Cerebellar nuclear complex (tissue), 1 donor: Measurements from ENCODE around the gene NFYB.
"Not testable (repeated sequence)": the region's sequence is repeated elsewhere in the genome, so short reads cannot be mapped to it uniquely, and the experiment has no call there.

Source experiments
- DNase-seq, 2 experiments: peaks; one replicate each; lab custom pipeline; 2025; lab: John Stamatoyannopoulos, UW

The NFYB gene

DNA sequence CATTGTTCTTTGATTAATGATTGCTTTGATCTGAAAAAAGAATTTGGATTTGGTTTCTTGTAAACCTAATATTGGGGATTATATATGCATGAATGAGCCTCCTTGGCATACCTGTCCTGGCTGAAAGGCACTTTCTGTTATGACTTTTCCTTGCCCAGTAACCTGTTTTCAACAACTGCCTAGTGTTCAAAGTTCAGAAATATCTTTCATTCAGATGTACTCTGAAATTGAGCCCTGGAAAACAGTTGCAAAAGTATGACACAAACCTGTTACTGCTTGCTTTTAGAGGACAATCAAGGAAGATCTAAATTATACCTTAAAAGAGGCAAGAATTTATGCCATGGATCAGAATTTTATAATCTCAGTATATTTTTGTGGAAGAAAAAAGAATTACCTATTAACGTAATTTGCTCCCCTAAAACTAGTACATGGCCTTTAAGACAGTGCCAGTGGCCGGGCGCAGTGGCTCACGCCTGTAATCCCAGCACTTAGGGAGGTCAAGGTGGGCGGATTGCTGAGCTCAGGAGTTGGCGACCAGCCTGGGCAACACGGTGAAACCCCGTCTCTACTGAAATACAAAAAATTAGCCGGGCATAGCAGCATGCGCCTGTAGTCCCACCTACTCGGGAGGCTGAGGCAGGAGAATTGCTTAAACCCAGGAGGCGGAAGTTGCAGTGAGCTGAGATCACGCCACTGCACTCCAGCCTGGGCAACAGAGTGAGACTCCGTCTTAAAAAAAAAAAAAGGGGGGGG lies 23.0 kb downstream of the NFYB start:
- DNase-seq: not testable (repeated sequence)

DNA sequence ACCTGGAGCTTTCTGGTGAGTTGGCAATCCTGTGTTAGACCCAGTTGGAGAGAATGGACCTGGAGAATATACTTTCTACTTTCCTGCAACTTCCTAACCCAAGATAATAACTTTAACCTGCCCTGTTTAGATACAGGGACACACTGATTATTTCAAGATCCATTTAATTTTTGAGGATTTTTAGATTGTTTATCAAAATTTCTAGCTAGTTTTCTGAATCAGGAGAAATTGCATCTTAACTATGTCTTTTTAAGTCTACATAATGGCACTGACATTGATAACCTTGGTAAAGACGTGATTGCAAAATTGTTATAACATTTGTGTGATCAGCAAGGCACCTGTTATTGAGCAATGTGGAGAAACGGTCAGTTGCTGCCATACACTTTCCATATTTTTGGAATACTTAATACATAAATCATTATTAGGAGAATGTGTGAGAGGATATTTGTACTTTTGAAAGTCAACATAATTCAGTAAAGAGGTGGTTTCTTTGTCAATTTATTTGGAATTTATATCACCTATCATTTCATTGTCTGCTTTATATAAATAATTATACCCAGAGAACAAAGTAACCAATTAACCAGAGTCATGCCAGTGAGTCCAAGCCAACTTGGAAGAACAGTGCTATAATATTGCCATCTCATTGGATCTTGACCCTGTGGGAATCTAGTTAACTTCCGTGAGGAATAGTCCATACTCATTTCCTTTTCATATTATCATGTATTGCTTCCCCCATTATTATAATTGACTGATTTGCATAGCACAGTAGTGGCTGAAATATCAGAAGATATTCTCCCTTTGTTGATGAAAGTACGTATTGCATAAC lies 28.4 kb downstream of the NFYB start:
- no peak for DNase-seq

- DNase-seq: peak; percentile 46 to 66
Observed at GRCh38 chr12:104108755-104109445, 29.1 kb downstream of the NFYB start.

DNA sequence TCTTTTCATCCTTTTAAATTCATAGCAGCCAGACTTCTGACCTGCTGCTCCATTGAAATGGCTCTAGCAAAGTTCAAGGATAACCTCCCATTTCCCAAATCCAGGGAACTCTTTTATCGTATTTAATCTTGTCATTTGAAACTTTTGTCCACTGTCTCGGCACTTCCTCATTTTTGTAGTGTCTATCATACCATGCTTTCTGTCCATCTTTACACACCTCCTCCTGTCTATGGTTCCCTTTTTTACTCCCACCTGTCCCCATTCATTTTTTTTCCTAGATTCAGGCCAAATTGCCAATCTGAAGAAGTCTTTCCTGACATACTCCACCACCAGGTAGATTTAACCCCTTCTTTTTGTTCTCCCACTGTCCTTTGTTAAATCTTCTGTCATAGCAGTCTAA lies 31.0 kb downstream of the NFYB start:
- no peak for DNase-seq

DNA sequence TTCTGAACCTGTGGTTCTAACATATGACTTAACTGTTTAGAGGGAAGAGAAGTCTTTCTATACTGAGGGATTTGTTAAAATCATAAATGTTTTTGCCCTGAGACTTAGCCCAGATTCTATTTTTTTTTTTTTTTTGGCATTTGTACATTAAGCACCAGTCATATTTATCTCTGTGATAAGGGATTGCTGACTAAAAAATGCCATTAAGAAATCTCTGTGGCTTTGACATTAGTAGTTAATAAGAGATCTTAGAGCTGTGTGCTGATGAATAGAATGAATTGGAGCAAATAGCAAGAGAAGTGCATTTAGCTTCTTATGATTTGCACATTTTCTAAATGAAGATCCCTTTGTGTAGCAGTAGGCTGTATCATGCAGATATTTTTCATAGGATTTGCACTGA lies 32.5 kb downstream of the NFYB start:
- DNase-seq: no peak

GRCh38 chr12:104097954-104098353 lies 40.1 kb downstream of the NFYB start:
- no peak for DNase-seq

- no peak for DNase-seq
Observed at GRCh38 chr12:104095289-104095688, 42.7 kb downstream of the NFYB start.

GRCh38 chr12:104094284-104094683 lies 43.7 kb downstream of the NFYB start:
- DNase-seq: no peak

GRCh38 chr12:104091136-104091535 lies 46.9 kb downstream of the NFYB start:
- DNase-seq: no peak

GRCh38 chr12:104090685-104091084 lies 47.3 kb downstream of the NFYB start:
- DNase-seq: no peak

GRCh38 chr12:104083769-104084475 lies 54.1 kb downstream of the NFYB start:
- no peak for DNase-seq

GRCh38 chr12:104080764-104081163 lies 57.2 kb downstream of the NFYB start:
- DNase-seq: no peak

- DNase-seq: no peak
Observed at GRCh38 chr12:104079024-104079423, 59.0 kb downstream of the NFYB start.

DNA sequence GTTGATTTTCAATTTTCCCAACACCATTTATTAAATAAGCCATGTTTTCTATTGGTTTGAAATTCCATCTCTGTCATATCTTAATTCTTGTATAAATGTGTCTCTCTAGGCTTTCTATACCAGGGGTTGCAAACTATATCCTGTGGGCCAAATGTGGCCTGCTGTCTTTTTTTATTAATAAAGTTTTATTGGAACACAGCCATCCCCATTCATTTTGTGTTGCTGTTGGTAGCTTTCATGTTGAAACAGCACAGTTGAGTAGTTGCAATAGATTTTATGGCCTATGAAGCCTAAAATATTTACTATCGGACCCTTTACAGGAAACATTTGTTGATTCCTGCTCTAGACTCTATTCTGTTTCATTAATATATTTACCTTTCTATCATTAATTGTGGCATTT lies 64.3 kb downstream of the NFYB start:
- no peak for DNase-seq

- no peak for DNase-seq
Observed at GRCh38 chr12:104072099-104072498, 65.9 kb downstream of the NFYB start.
